K562 (cell line): ENCODE measurements around the gene RIC8B. TPM values are rescaled to one million over a fixed set of nuclear protein-coding genes. Genes with fewer than 3 reads are reported as not detected.

Experiments used
- ATAC-seq: fragments of 200-7000 bp; cut with Tn5 transposase; 3 replicates; pipeline ENCODE4 v1.9.1; 2020; ENCODE audit warnings: moderate library complexity
- BruUV-seq: library from RNA; stranded (reverse); fragments of 400-500 nt; replicated peaks from 2 replicates; lab custom pipeline; 2021; lab: Mats Ljungman, UMichigan
- CTCF ChIA-PET: fragments of 300-600 bp; formaldehyde crosslinking; extraction: SDS; loops from one replicate; lab custom pipeline; 2021; ENCODE audit warnings: low intra/inter-chr PET ratio; lab: Yijun Ruan, JAX
- POLR2A ChIA-PET: fragments of 300-600, 350-650 bp; sonication (Branson Sonifier 250); formaldehyde crosslinking; extraction: SDS; loops from one replicate; lab custom pipeline; 2021; ENCODE audit warnings: antibody characterized with exemption, inconsistent platforms; lab: Yijun Ruan, JAX
- DNase-seq, 4 experiments: peaks; one replicate each; pipeline versions ENCODE4 v3.0.0 to v3.0.0-alpha.2; 2011 to 2018; ENCODE audit warnings: low spot score in 3 of 4, mixed read lengths in 3 of 4; ENCODE audit errors: extremely low read depth in 1 of 4
- FAIRE-seq: peaks from 2 replicates; lab custom pipeline; 2011; peaks lifted over from hg19 to GRCh38; lab: Jason Lieb, UNC
- H2AFZ ChIP-seq: 2 replicates; pipeline ENCODE4 v1.6.0; 2011; ENCODE audit warnings: low read depth, low read length, control low read depth, inconsistent platforms
- H3K27ac ChIP-seq: fragments of 200-600 bp; 3 replicates; pipeline ENCODE4 v1.8.0; 2011; ENCODE audit warnings: low read depth, mild to moderate bottlenecking, control low read depth, inconsistent platforms, low read length, moderate library complexity, mixed read lengths; ENCODE audit errors: extremely low read depth
- H3K27me3 ChIP-seq, 2 experiments: fragments of 300-600 bp in 1 of 2; 2 replicates in 1 of 2; 3 replicates in 1 of 2; pipeline versions ENCODE4 v1.6.0 to v1.8.0; 2011; ENCODE audit warnings: inconsistent platforms in 2 of 2, low read length in 2 of 2, mild to moderate bottlenecking in 1 of 2, mixed read lengths in 1 of 2, moderate library complexity in 1 of 2; ENCODE audit not compliant: control insufficient read depth in 2 of 2, insufficient read depth in 2 of 2
- H3K36me3 ChIP-seq: fragments of 300-600 bp; 3 replicates; pipeline ENCODE4 v1.8.0; 2011; ENCODE audit warnings: mild to moderate bottlenecking, low read length, inconsistent platforms; ENCODE audit not compliant: control insufficient read depth, insufficient read depth
- H3K4me1 ChIP-seq, 2 experiments: fragments of 200-600 bp in 1 of 2; replicated peaks in 1 of 2; 2 replicates in 1 of 2; 3 replicates in 1 of 2; pipeline versions ENCODE4 v1.5.1 to v1.8.0; 2011; ENCODE audit warnings: inconsistent platforms in 2 of 2, low read length in 2 of 2, mild to moderate bottlenecking in 1 of 2, mixed read lengths in 1 of 2, moderate library complexity in 1 of 2; ENCODE audit not compliant: control insufficient read depth in 2 of 2, insufficient read depth in 2 of 2
- H3K4me2 ChIP-seq: 2 replicates; pipeline ENCODE4 v1.6.1; 2011; ENCODE audit warnings: low read length, control low read depth, inconsistent platforms, mixed read lengths; ENCODE audit not compliant: insufficient read depth
- H3K4me3 ChIP-seq: fragments of 200-600 bp; sonication (generic), shearing (Covaris generic); 2 replicates; pipeline ENCODE4 v1.5.1; 2016; ENCODE audit warnings: control low read depth, inconsistent platforms
- H3K79me2 ChIP-seq: fragments of 200-600 bp; 3 replicates; pipeline ENCODE4 v1.8.0; 2011; ENCODE audit warnings: low read length, inconsistent platforms; ENCODE audit not compliant: control insufficient read depth, insufficient read depth
- H3K9ac ChIP-seq, 2 experiments: 2 replicates each; pipeline versions ENCODE4 v1.6.0 to v1.6.1; 2011; ENCODE audit warnings: low read depth in 2 of 2, low read length in 2 of 2, control low read depth in 1 of 2, inconsistent platforms in 1 of 2, mild to moderate bottlenecking in 1 of 2, mixed read lengths in 1 of 2; ENCODE audit not compliant: insufficient read depth in 1 of 2
- H3K9me1 ChIP-seq: one replicate; pipeline ENCODE4 v1.6.0; 2011; ENCODE audit warnings: inconsistent platforms, mild to moderate bottlenecking, low read length, moderate library complexity; ENCODE audit not compliant: control insufficient read depth, insufficient read depth
- H3K9me3 ChIP-seq: replicated peaks from 2 replicates; pipeline ENCODE4 v1.5.1; 2011; ENCODE audit warnings: low read depth, low read length, inconsistent platforms; ENCODE audit not compliant: control insufficient read depth, insufficient read depth
- H4K20me1 ChIP-seq: replicated peaks from 2 replicates; pipeline ENCODE4 v1.6.1; 2011; ENCODE audit warnings: low read length, inconsistent platforms, mixed read lengths; ENCODE audit not compliant: control insufficient read depth, insufficient read depth
- CHD7 ChIP-seq: fragments of 200-600 bp; sonication (generic); IDR thresholded peaks from one replicate; pipeline ENCODE4 v1.6.1; 2012; ENCODE audit warnings: mild to moderate bottlenecking, low read depth, low read length, inconsistent platforms
- PCBP2 ChIP-seq: fragments of 200-400 bp; formaldehyde crosslinking; IDR thresholded peaks from 2 replicates; pipeline ENCODE4 v1.6.1; 2018; ENCODE audit warnings: low read length, low read depth, mild to moderate bottlenecking, moderate library complexity; ENCODE audit not compliant: poor library complexity, severe bottlenecking
- SLC30A9 ChIP-seq: fragments of 250-450 bp; sonication (Bioruptor Pico); IDR thresholded peaks from 2 replicates; pipeline ENCODE4 v1.8.0; 2022; ENCODE audit warnings: mild to moderate bottlenecking, moderate library complexity
- SMARCA4 ChIP-seq: fragments of 450-650 bp; IDR thresholded peaks from 2 replicates; pipeline ENCODE4 v1.6.1; 2016
- ZBTB11 ChIP-seq, 3 experiments: fragments of 200-800 bp in 1 of 3; fragments of 250-450 bp in 1 of 3; fragments of 450-650 bp in 1 of 3; sonication (Bioruptor Pico) in 1 of 3; sonication (Bioruptor generic) in 1 of 3; formaldehyde crosslinking in 1 of 3; IDR thresholded peaks; 2 replicates each; pipeline versions ENCODE4 v1.6.1 to v1.8.0; 2016 to 2022; ENCODE audit warnings: mild to moderate bottlenecking in 2 of 3, missing genetic modification characterization in 2 of 3, missing compliant biosample characterization in 1 of 3, moderate library complexity in 1 of 3
- ZNF184 ChIP-seq: sonication (generic); formaldehyde crosslinking; IDR thresholded peaks from 2 replicates; pipeline ENCODE4 v1.5.0; 2020; ENCODE audit warnings: missing genetic modification reagents
- WGBS: fragments of 100-300 bp; shearing (Covaris generic); methylation state at CpG from one replicate; pipeline ENCODE4 v1.1.6; 2016; ENCODE audit warnings: low coverage, mixed read lengths; ENCODE audit not compliant: insufficient coverage; ENCODE audit errors: missing lambda C conversion rate; 5-methylcytosine and 5-hydroxymethylcytosine counted together
- in situ Hi-C: fragments of 300-500 bp; cut with MboI; formaldehyde crosslinking; loops from 4 replicates; pipeline ENCODE4 v1.15.0; 2018; ENCODE audit warnings: inconsistent platforms, mixed read lengths
- intact Hi-C: fragments of 100-400 bp; cut with micrococcal nuclease; formaldehyde crosslinking; loops from 2 replicates; pipeline ENCODE4 v1.14.2; 2022
- polyA plus RNA-seq, 8 experiments: library from polyadenylated mRNA; depleted of rRNA in 4 of 8; stranded (reverse) in 5 of 8; unstranded in 3 of 8; fragments of >200 nt; fragmentation: Nextera tagmentation in 2 of 8; fragmentation: Illumina TruSeq in 1 of 8; extraction: Ambion mirVana in 2 of 8; extraction: Trizol in 1 of 8; gene quantifications; 2 replicates each; pipeline versions ENCODE4 v1.2.1 to v1.2.3, GENCODE V29; 2011 to 2014; ENCODE audit warnings: inconsistent platforms in 1 of 8, missing spikeins in 1 of 8
- total RNA-seq, 7 experiments: library from RNA; depleted of rRNA in 6 of 7; stranded (reverse); fragments of >200 nt in 6 of 7; fragmentation: Illumina TruSeq in 2 of 7; extraction: Trizol in 2 of 7; gene quantifications; 2 replicates each; pipeline versions ENCODE4 v1.2.1 to v1.2.3, GENCODE V29; 2011 to 2021; ENCODE audit warnings: low replicate concordance in 1 of 7

The RIC8B gene
- total and polyA plus RNA-seq, 9 of the 15 experiments (the other 6 are each of a cell fraction or from before 2014, with no cell fraction given): 0.92 to 8.1 (median 4.8) TPM

GRCh38 chr12:106815741-106816140, 41.3 kb downstream of the RIC8B start:
- Histone ChIP-seq H3K4me2 (no peak overlapping the region), H3K9me3 (no peaks in the 10 kb centered on the region), H3K4me3 (no peak overlapping the region), H3K79me2 (no peaks in the 10 kb centered on the region), H2AFZ (no peak overlapping the region), H4K20me1 (no peaks in the 10 kb centered on the region), H3K9me1 (no peaks in the 10 kb centered on the region), H3K36me3 (peaks cover 11% of the 10 kb centered on the region; the same call in 2 of the 3 replicates), H3K27me3 (no peaks in the 10 kb centered on the region), H3K4me1 (no peaks in the 10 kb centered on the region), H3K9ac (no peak overlapping the region), H3K27ac (no peak overlapping the region)
- ChIA-PET CTCF (no interaction called here), POLR2A (interaction anchor here (0.6 to 1.0 kb wide), 3 partner anchors 14 to 93 kb away, joined by 3 read pairs; no protein-coding TSS in a partner anchor)
- intact Hi-C loops (no loop called here), in situ Hi-C loops (no loop called here)
- DNase-seq (no peak), ATAC-seq (no peak), FAIRE-seq (no peak)
- BruUV-seq: no TSS peak
- WGBS: 90% methylated on average over 1 of the region's 1 CpG
- TF ChIP-seq SLC30A9 (no peak), ZBTB11 (CRISPR knock-in tag; IDR thresholded peaks at IDR 0.05) (no peak), ZNF184 (CRISPR knock-in tag) (no peak), CHD7 (no peak), SMARCA4 (no peak), PCBP2 (no peak)
